Endothelial cell of umbilical vein (primary cell): Measurements from ENCODE around the gene ANXA11. TPM values are rescaled to one million over a fixed set of nuclear protein-coding genes. Genes with fewer than 3 reads are reported as not detected.

Experiments
- BruUV-seq: library from RNA; stranded (reverse); fragments of 400-500 nt; replicated peaks from 2 replicates; lab custom pipeline; 2021; lab: Mats Ljungman, UMichigan
- CTCF ChIA-PET: fragments of 300-600, 350-600 bp; sonication (Branson Sonifier 250); formaldehyde crosslinking; loops from one replicate; lab custom pipeline; 2021; ENCODE audit warnings: antibody characterized with exemption, inconsistent platforms; lab: Charles Lee
- POLR2A ChIA-PET: fragments of 300-600, 350-600 bp; sonication (Branson Sonifier 250); formaldehyde crosslinking; loops from one replicate; lab custom pipeline; 2021; ENCODE audit warnings: antibody characterized with exemption, inconsistent platforms; lab: Charles Lee
- DNase-seq: peaks from one replicate; pipeline ENCODE4 v3.0.0-alpha.2; 2011; ENCODE audit warnings: low read depth, low spot score
- FAIRE-seq: peaks from 2 replicates; lab custom pipeline; 2011; peaks lifted over from hg19 to GRCh38; lab: Jason Lieb, UNC
- H2AFZ ChIP-seq: 2 replicates; pipeline ENCODE4 v1.6.0; 2012; ENCODE audit warnings: low read depth, low read length, control low read depth, inconsistent platforms
- H3K27ac ChIP-seq: 2 replicates; pipeline ENCODE4 v1.5.1; 2011; ENCODE audit warnings: low read depth, mild to moderate bottlenecking, control low read depth, low read length, moderate library complexity; ENCODE audit not compliant: insufficient read depth
- H3K27me3 ChIP-seq, 2 experiments: 2 replicates each; pipeline versions ENCODE4 v1.6.0 to v1.6.1; 2011; ENCODE audit warnings: low read length in 2 of 2, mixed read lengths in 1 of 2; ENCODE audit not compliant: control insufficient read depth in 2 of 2, insufficient read depth in 2 of 2
- H3K36me3 ChIP-seq, 2 experiments: 2 replicates in 1 of 2; 3 replicates in 1 of 2; pipeline ENCODE4 v1.5.1; 2011; ENCODE audit warnings: low read length in 2 of 2, mild to moderate bottlenecking in 1 of 2, moderate library complexity in 1 of 2; ENCODE audit not compliant: control insufficient read depth in 2 of 2, insufficient read depth in 2 of 2; ENCODE audit errors: extremely low read depth in 1 of 2
- H3K4me1 ChIP-seq: 3 replicates; pipeline ENCODE4 v1.5.1; 2011; ENCODE audit warnings: mild to moderate bottlenecking, low read length; ENCODE audit not compliant: control insufficient read depth, insufficient read depth; ENCODE audit errors: extremely low read depth
- H3K4me2 ChIP-seq: 2 replicates; pipeline ENCODE4 v1.6.1; 2011; ENCODE audit warnings: low read length, control low read depth, mixed read lengths; ENCODE audit not compliant: insufficient read depth
- H3K4me3 ChIP-seq, 3 experiments: fragments of 200-600 bp in 1 of 3; sonication (generic), shearing (Covaris generic) in 1 of 3; replicated peaks in 1 of 3; 2 replicates each; pipeline ENCODE4 v1.5.1; 2011 to 2016; ENCODE audit warnings: control low read depth in 3 of 3, low read length in 3 of 3, mild to moderate bottlenecking in 2 of 3, inconsistent platforms in 1 of 3, low read depth in 1 of 3, moderate library complexity in 1 of 3; ENCODE audit not compliant: insufficient read depth in 1 of 3
- H3K79me2 ChIP-seq: 2 replicates; pipeline ENCODE4 v1.6.0; 2012; ENCODE audit warnings: low read length, inconsistent platforms; ENCODE audit not compliant: control insufficient read depth, insufficient read depth
- H3K9ac ChIP-seq: replicated peaks from 2 replicates; pipeline ENCODE3; 2011; ENCODE audit warnings: low read length, control low read depth; ENCODE audit not compliant: insufficient read depth; ENCODE audit errors: extremely low read depth
- H3K9me1 ChIP-seq: replicated peaks from 3 replicates; pipeline ENCODE4 v1.6.0; 2011; ENCODE audit warnings: mild to moderate bottlenecking, low read length; ENCODE audit not compliant: control insufficient read depth, insufficient read depth; ENCODE audit errors: extremely low read depth
- H3K9me3 ChIP-seq: replicated peaks from 2 replicates; pipeline ENCODE4 v1.5.1; 2012; ENCODE audit warnings: low read length, inconsistent platforms; ENCODE audit not compliant: control insufficient read depth, insufficient read depth
- H4K20me1 ChIP-seq: replicated peaks from 2 replicates; pipeline ENCODE3; 2011; ENCODE audit warnings: mild to moderate bottlenecking, low read length; ENCODE audit not compliant: control insufficient read depth, insufficient read depth; ENCODE audit errors: extremely low read depth
- FOS ChIP-seq: IDR thresholded peaks from 2 replicates; pipeline ENCODE4 v1.6.1; 2011; ENCODE audit warnings: mild to moderate bottlenecking, low read length, moderate library complexity, borderline replicate concordance; ENCODE audit not compliant: insufficient read depth
- GATA2 ChIP-seq: IDR thresholded peaks from 2 replicates; pipeline ENCODE4 v1.7.0; 2011; ENCODE audit warnings: low read depth, mild to moderate bottlenecking, moderate library complexity, mixed read lengths, low read length; ENCODE audit not compliant: insufficient read length, insufficient read depth
- JUN ChIP-seq: IDR thresholded peaks from 2 replicates; pipeline ENCODE4 v1.6.1; 2011; ENCODE audit warnings: borderline replicate concordance, low read depth; ENCODE audit not compliant: insufficient read length, insufficient read depth
- MAX ChIP-seq: IDR thresholded peaks from 2 replicates; pipeline ENCODE4 v1.6.1; 2011; ENCODE audit not compliant: insufficient read depth, insufficient read length
- POLR2AphosphoS5 ChIP-seq: IDR thresholded peaks from 2 replicates; pipeline ENCODE4 v1.6.1; 2012; ENCODE audit warnings: low read depth, mild to moderate bottlenecking, control low read depth, low read length, moderate library complexity; ENCODE audit not compliant: insufficient read depth
- dilution Hi-C: fragments of 300-500 bp; cut with MboI; formaldehyde crosslinking; loops from one replicate; pipeline ENCODE4 v1.15.0; 2019; ENCODE audit warnings: low sequenced_read_pairs; ENCODE audit not compliant: extremely low pct_ligation_motif_present
- intact Hi-C: fragments of 100-400 bp; cut with micrococcal nuclease; formaldehyde crosslinking; loops from one replicate; pipeline ENCODE4 v1.10.0; 2022
- polyA plus RNA-seq, 4 experiments: library from polyadenylated mRNA; depleted of rRNA in 3 of 4; stranded (reverse) in 3 of 4; unstranded in 1 of 4; fragments of >200 nt; gene quantifications; 2 replicates each; pipeline versions ENCODE4 v1.2.1 to v1.2.3, GENCODE V29; 2011 to 2012; ENCODE audit warnings: missing spikeins in 1 of 4
- total RNA-seq: library from RNA; stranded (reverse); gene quantifications from 2 replicates; pipeline ENCODE4 v1.2.3, GENCODE V29; 2021
- TF ChIP-seq, protein P1 (sequence below), 2 donors: IDR thresholded peaks; 1 replicate in 1 of 2; 2 replicates in 1 of 2; pipeline ENCODE4 v1.5.1; 2011; ENCODE audit warnings: low read length in 2 of 2, mild to moderate bottlenecking in 2 of 2, moderate library complexity in 2 of 2, control low read depth in 1 of 2, inconsistent platforms in 1 of 2, low read depth in 1 of 2; ENCODE audit not compliant: insufficient read depth in 1 of 2; ENCODE audit errors: extremely low read depth in 1 of 2

The ANXA11 gene
- total and polyA plus RNA-seq, 2 donors (not counting 3 experiments of a cell fraction or from before 2014, with no cell fraction given): 59.2 to 143 TPM

DNA sequence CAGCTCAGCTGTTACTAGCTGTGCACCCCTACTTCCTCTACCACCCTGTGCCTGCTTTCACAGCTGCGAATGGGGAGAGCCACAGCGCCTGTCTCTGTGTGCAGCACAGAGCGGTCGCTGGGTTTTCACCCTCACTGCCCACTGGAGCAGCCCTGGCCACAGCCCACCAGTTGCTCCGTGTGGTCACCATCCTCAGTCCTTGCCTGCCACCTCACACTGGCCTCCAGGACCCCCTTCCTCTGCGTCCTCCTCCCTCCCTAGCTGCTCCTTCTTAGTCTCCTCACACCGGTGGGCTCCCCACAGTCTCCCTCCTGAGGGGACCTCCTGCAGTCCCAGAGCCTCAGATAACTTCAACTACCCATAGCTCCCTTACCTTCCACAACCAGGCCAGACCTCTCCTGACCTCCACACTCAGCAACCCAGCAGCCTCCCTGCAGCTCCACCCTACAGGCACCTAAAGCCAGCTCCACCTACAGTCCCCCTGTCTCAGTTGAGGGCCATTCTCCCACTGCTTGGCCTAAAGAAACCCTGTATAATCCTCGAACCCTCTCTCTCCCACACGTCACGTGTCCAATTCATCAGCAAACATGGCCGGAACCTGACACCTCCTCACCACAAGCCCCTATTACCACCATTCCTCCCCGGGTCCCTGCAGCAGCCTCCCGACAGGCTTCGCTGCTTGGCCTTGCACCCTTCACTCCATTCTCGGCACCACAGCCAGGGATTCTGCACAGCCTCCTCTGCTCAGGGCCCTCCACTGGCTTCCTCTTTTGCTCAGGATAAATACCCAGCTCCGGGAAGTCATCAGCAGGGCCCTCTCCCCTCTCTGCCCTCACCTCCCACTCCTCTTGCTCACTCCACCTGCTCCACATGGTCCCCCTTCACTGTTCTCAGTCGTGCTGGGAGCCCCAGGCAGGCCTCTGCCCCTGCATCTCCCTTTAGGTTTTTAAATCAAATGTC, 44.7 kb downstream of the ANXA11 start:
- Histone ChIP-seq H3K4me3 (no peak overlapping the region), H3K4me1 (peaks cover 33% of the 10 kb centered on the region), H3K9ac (no peak overlapping the region), H3K9me3 (no peaks in the 10 kb centered on the region), H3K27me3 (no peaks in the 10 kb centered on the region), H3K9me1 (no peaks in the 10 kb centered on the region), H3K79me2 (no peaks in the 10 kb centered on the region), H2AFZ (no peak overlapping the region), H4K20me1 (no peaks in the 10 kb centered on the region), H3K36me3 (peaks cover 5 to 30% of the 10 kb centered on the region in 2 experiments), H3K27ac (no peak overlapping the region), H3K4me2 (no peak overlapping the region)
- no TSS peak for BruUV-seq
- FAIRE-seq: no peak
- intact Hi-C loops: no loop called here
- ChIA-PET CTCF (interaction anchor here (0.9 to 3.0 kb wide), 4 partner anchors 39 to 62 kb away, joined by 3 to 12 read pairs (median 3); no protein-coding TSS in a partner anchor), POLR2A (no interaction called here)
- dilution Hi-C loops: no loop called here
- no peak for DNase-seq
- TF ChIP-seq, protein P1, sequence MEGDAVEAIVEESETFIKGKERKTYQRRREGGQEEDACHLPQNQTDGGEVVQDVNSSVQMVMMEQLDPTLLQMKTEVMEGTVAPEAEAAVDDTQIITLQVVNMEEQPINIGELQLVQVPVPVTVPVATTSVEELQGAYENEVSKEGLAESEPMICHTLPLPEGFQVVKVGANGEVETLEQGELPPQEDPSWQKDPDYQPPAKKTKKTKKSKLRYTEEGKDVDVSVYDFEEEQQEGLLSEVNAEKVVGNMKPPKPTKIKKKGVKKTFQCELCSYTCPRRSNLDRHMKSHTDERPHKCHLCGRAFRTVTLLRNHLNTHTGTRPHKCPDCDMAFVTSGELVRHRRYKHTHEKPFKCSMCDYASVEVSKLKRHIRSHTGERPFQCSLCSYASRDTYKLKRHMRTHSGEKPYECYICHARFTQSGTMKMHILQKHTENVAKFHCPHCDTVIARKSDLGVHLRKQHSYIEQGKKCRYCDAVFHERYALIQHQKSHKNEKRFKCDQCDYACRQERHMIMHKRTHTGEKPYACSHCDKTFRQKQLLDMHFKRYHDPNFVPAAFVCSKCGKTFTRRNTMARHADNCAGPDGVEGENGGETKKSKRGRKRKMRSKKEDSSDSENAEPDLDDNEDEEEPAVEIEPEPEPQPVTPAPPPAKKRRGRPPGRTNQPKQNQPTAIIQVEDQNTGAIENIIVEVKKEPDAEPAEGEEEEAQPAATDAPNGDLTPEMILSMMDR (IDR thresholded peaks at IDR 0.05; ENCODE audit: extremely low read depth in 1 of 2, insufficient read depth in 1 of 2, low read depth in 1 of 2, low read length in 2 of 2): no peak
- TF ChIP-seq MAX (no peak), FOS (no peak), GATA2 (no peak), POLR2AphosphoS5 (no peak), JUN (no peak)
